Heart left ventricle (tissue), 13 donors: ENCODE results near the gene LCE1E.

ENCODE experiments used
- POLR2A ChIP-seq, 2 donors: fragments of 450-650 bp; IDR thresholded peaks; one replicate each; pipeline ENCODE4 v1.6.1; 2017; ENCODE audit warnings: antibody characterized with exemption in 2 of 2, mild to moderate bottlenecking in 2 of 2, moderate library complexity in 2 of 2
- TF ChIP-seq, protein P1 (sequence below), 12 donors: fragments of 200-600 bp; sonication (generic) in 4 of 12; IDR thresholded peaks; one replicate each; pipeline versions ENCODE4 v1.5.0 to v1.8.0; 2018 to 2022; ENCODE audit warnings: antibody characterized with exemption in 12 of 12, mild to moderate bottlenecking in 5 of 12
- donor health status: ischemic (EF 13 %, LVEDD 7.1; RV severe dilation, severe dysfunction).
- donor health status: DM: no; HTN: yes; CAD: no.
- donor health status: DM: no; HTN: no; CAD: no.
- donor health status: ischemic (EF 25% LVEDD 6.9; RV normal size, moderate dysfunction).
- donor health status: ischemic (EF 25% LVEDD 5.7; RV mildly dilated, moderate dysfunction).
- donor health status: ischemic (EF 35%, LVEDD 5.7; RV mildly dilated, moderate dysfunction).
- donor health status: nonischemic (EF 11% LVEDD 7.7; RV severe dilation, severe dysfunction).
- donor health status: DM: yes; HTN: yes; CAD: no.
- donor health status: PGD.
- donor health status: ischemic (EF 29% LVEDD 5.4; RV normal size, mild dysfunction).
- donor health status: nonischemic (EF 23%, LVEDD 6.1; RV moderate dilation, normal function).

DNA sequence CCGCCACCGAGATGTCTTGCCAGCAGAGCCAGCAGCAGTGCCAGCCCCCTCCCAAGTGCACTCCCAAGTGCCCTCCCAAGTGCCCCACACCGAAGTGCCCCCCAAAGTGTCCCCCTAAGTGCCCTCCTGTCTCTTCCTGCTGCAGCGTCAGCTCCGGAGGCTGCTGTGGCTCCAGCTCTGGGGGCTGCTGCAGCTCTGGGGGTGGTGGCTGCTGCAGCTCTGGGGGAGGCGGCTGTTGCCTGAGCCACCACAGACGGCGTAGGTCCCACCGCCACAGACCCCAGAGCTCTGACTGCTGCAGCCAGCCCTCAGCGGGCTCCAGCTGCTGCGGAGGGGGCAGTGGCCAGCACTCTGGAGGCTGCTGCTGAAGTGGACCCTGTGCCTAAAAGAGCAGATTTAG is 9.7 kb upstream of the LCE1E start:
- TF ChIP-seq, protein P1, sequence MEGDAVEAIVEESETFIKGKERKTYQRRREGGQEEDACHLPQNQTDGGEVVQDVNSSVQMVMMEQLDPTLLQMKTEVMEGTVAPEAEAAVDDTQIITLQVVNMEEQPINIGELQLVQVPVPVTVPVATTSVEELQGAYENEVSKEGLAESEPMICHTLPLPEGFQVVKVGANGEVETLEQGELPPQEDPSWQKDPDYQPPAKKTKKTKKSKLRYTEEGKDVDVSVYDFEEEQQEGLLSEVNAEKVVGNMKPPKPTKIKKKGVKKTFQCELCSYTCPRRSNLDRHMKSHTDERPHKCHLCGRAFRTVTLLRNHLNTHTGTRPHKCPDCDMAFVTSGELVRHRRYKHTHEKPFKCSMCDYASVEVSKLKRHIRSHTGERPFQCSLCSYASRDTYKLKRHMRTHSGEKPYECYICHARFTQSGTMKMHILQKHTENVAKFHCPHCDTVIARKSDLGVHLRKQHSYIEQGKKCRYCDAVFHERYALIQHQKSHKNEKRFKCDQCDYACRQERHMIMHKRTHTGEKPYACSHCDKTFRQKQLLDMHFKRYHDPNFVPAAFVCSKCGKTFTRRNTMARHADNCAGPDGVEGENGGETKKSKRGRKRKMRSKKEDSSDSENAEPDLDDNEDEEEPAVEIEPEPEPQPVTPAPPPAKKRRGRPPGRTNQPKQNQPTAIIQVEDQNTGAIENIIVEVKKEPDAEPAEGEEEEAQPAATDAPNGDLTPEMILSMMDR (IDR thresholded peaks at IDR 0.05) = no peak
- no peak for TF ChIP-seq POLR2A (IDR thresholded peaks at IDR 0.05)
